ENCODE data around the gene MIOS. TPM values are rescaled to one million over a fixed set of nuclear protein-coding genes. Genes with fewer than 3 reads are reported as not detected.

The MIOS gene
- 28.6 and 50.5 TPM in 2 replicates for total RNA-seq

GRCh38 chr7:7566651-7567611 lies at the start of gene MIOS:
Gene MIOS, plus strand, starts transcription at chr7:7566884. Its CDS starts 5,592 bp downstream, at chr7:7572476.

GRCh38 chr7:7535691-7536090 lies 31.0 kb upstream of the MIOS start, which contains the start of gene COL28A1:
Gene COL28A1, minus strand, starts transcription at chr7:7535873. Its CDS starts 2,998 bp downstream, at chr7:7532875.

GRCh38 chr7:7640221-7641128 lies 73.8 kb downstream of the MIOS start, which contains the start of gene UMAD1:
Gene UMAD1, plus strand, starts transcription at chr7:7640752. Its CDS starts 32,620 bp downstream, at chr7:7673372.

Other genes with a start within 250 kb of the MIOS start
- gene COL28A1, start 31.0 kb upstream of the MIOS start, total RNA-seq, result not detected in 2 replicates
- gene UMAD1, start 73.9 kb downstream of the MIOS start, total RNA-seq, result 4.9 and 13.8 TPM in 2 replicates
- gene RPA3, start 151.7 kb downstream of the MIOS start, total RNA-seq, result 40.0 and 48.2 TPM in 2 replicates

All from epithelial cell of umbilical artery (primary cell).